C4-2B (cell line): ENCODE results near the gene FBXL17.

ENCODE experiments used
- ZFX ChIP-seq: fragments of 450-650 bp; IDR thresholded peaks from 2 replicates; pipeline ENCODE4 v1.6.1; 2017
- TF ChIP-seq, protein P1 (sequence below): fragments of 450-650 bp; conservative IDR thresholded peaks from 2 replicates; pipeline ENCODE4 v1.5.1; 2017; ENCODE audit warnings: mild to moderate bottlenecking

DNA sequence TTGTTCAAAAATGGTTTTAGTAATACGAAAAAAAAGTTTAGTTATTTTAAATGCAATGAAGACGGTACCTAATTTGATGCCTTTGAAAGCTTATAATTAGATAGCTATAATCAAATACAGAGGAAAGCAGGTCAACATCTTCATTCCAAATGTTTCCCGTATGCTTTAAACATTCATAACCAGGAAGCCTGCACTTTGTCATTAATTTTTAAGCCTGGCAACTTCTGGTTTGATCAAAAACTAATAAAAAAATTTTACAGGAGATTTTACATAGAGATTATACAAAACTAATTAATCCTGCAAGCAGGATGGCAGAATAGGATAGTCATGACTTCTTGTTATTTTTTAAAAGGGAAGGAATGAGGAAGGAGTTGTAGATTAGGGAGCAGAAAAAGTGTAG, 353.0 kb downstream of the FBXL17 start:
- TF ChIP-seq, protein P1, sequence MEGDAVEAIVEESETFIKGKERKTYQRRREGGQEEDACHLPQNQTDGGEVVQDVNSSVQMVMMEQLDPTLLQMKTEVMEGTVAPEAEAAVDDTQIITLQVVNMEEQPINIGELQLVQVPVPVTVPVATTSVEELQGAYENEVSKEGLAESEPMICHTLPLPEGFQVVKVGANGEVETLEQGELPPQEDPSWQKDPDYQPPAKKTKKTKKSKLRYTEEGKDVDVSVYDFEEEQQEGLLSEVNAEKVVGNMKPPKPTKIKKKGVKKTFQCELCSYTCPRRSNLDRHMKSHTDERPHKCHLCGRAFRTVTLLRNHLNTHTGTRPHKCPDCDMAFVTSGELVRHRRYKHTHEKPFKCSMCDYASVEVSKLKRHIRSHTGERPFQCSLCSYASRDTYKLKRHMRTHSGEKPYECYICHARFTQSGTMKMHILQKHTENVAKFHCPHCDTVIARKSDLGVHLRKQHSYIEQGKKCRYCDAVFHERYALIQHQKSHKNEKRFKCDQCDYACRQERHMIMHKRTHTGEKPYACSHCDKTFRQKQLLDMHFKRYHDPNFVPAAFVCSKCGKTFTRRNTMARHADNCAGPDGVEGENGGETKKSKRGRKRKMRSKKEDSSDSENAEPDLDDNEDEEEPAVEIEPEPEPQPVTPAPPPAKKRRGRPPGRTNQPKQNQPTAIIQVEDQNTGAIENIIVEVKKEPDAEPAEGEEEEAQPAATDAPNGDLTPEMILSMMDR, result no peak
- TF ChIP-seq ZFX, result no peak
